H1 (cell line): ENCODE results near the gene PRMT1. TPM values are rescaled to one million over a fixed set of nuclear protein-coding genes. Genes with fewer than 3 reads are reported as not detected.

Source experiments
- ATF3 ChIP-seq: IDR thresholded peaks from 2 replicates; pipeline ENCODE4 v1.6.1; 2011; ENCODE audit warnings: low read depth, mild to moderate bottlenecking, low read length; ENCODE audit not compliant: insufficient read depth
- CEBPB ChIP-seq: IDR thresholded peaks from 2 replicates; pipeline ENCODE4 v1.6.1; 2012; ENCODE audit warnings: low read depth, low read length
- EP300 ChIP-seq, 2 experiments: IDR thresholded peaks; 1 replicate in 1 of 2; 2 replicates in 1 of 2; pipeline ENCODE4 v1.6.1; 2011 to 2012; ENCODE audit warnings: low read depth in 2 of 2, low read length in 2 of 2, mild to moderate bottlenecking in 2 of 2, borderline replicate concordance in 1 of 2, inconsistent platforms in 1 of 2, moderate library complexity in 1 of 2
- GABPA ChIP-seq: IDR thresholded peaks from 2 replicates; pipeline ENCODE4 v1.6.1; 2011; ENCODE audit warnings: mild to moderate bottlenecking, low read length, moderate library complexity, borderline replicate concordance; ENCODE audit not compliant: insufficient read depth
- JUN ChIP-seq: IDR thresholded peaks from 2 replicates; pipeline ENCODE4 v1.6.1; 2011; ENCODE audit warnings: low read depth, mild to moderate bottlenecking, improper control_type of control experiment, low read length
- KDM5A ChIP-seq: fragments of 200-600 bp; IDR thresholded peaks from 2 replicates; pipeline ENCODE4 v1.7.1; 2012; ENCODE audit warnings: mild to moderate bottlenecking, low read length, inconsistent platforms, mixed read lengths
- SRF ChIP-seq: IDR thresholded peaks from 2 replicates; pipeline ENCODE4 v1.6.1; 2011; ENCODE audit warnings: mild to moderate bottlenecking, low read depth, low read length, moderate library complexity
- TBP ChIP-seq: IDR thresholded peaks from 2 replicates; pipeline ENCODE4 v1.6.1; 2011; ENCODE audit warnings: low read depth, low read length, improper control_type of control experiment
- TEAD4 ChIP-seq: IDR thresholded peaks from 2 replicates; pipeline ENCODE4 v1.6.1; 2012; ENCODE audit warnings: low read depth, low read length, inconsistent platforms, mixed read lengths
- polyA plus RNA-seq, 7 experiments: library from polyadenylated mRNA; depleted of rRNA in 3 of 7; stranded (reverse) in 5 of 7; unstranded in 2 of 7; fragments of >200 nt in 5 of 7; fragments of 200-250 nt in 2 of 7; gene quantifications; 1 replicate in 5 of 7; 2 replicates in 1 of 7; 4 replicates in 1 of 7; pipeline versions ENCODE4 v1.2.1 to v1.2.3, GENCODE V29; 2011 to 2013; ENCODE audit warnings: missing spikeins in 2 of 7, mixed read lengths in 2 of 7
- total RNA-seq: library from RNA; stranded (reverse); fragmentation: NEBNext Ultra II Directional; extraction: Animal tissue kit (Norgen Biotek cat#: 25700); gene quantifications from 2 replicates; pipeline ENCODE4 v1.2.1, GENCODE V29; 2021

PRMT1 gene
- total and polyA plus RNA-seq, 2 of the 8 experiments (the other 6 are each of a cell fraction or from before 2014, with no cell fraction given): 561 to 1,215 TPM

- TF ChIP-seq TBP (peak; percentile 16; the same call in 1 of the 2 replicates), EP300 (IDR thresholded peaks at IDR 0.05; ENCODE audit: borderline replicate concordance in 1 of 2, low read depth in 2 of 2, low read length in 2 of 2) (no peak), ATF3 (no peak), SRF (no peak), CEBPB (no peak), TEAD4 (no peak), JUN (no peak), GABPA (no peak), KDM5A (no peak)
Measured at GRCh38 chr19:49689133-49690078, 12.3 kb downstream of the PRMT1 start, which contains the start of gene ADM5 (continued).
